Gastrocnemius medialis (tissue), 4 donors: Measurements from ENCODE around the gene SLX4. TPM values are rescaled to one million over a fixed set of nuclear protein-coding genes. Genes with fewer than 3 reads are reported as not detected.

Experiments used
- ATAC-seq, 2 donors: fragments of 150-250 bp; one replicate each; pipeline ENCODE4 v1.9.1; 2016
- DNase-seq, 2 donors: peaks; one replicate each; pipeline ENCODE4 v3.0.0-alpha.2; 2019
- H3K27ac ChIP-seq, 4 donors: fragments of 200-600 bp; sonication (generic); 1 replicate in 1 of 4; 2 replicates in 3 of 4; pipeline ENCODE4 v1.5.1; 2016 to 2018; ENCODE audit warnings: mild to moderate bottlenecking in 2 of 4, moderate library complexity in 1 of 4
- H3K27me3 ChIP-seq, 3 donors: fragments of 200-600 bp; sonication (generic) in 2 of 3; 1 replicate in 1 of 3; 2 replicates in 2 of 3; pipeline versions ENCODE4 v1.5.1 to v1.6.0; 2016 to 2019; ENCODE audit warnings: mild to moderate bottlenecking in 1 of 3, moderate library complexity in 1 of 3
- H3K36me3 ChIP-seq, 2 donors: fragments of 200-600 bp; sonication (generic) in 1 of 2; one replicate each; pipeline ENCODE4 v1.5.1; 2017 to 2018
- H3K4me1 ChIP-seq, 2 donors: fragments of 200-600 bp; sonication (generic) in 1 of 2; one replicate each; pipeline ENCODE4 v1.5.1; 2016 to 2017; ENCODE audit warnings: mild to moderate bottlenecking in 2 of 2
- H3K4me3 ChIP-seq, 4 donors: fragments of 200-600 bp; sonication (generic) in 3 of 4; 1 replicate in 1 of 4; 2 replicates in 3 of 4; pipeline ENCODE4 v1.5.1; 2016 to 2019; ENCODE audit warnings: mild to moderate bottlenecking in 2 of 4
- H3K9me3 ChIP-seq, 3 donors: fragments of 200-600 bp; sonication (generic) in 2 of 3; 1 replicate in 1 of 3; 2 replicates in 2 of 3; pipeline ENCODE4 v1.5.1; 2016 to 2019
- CTCF ChIP-seq, 5 experiments: fragments of 450-650 bp in 3 of 5; fragments of 200-600 bp in 2 of 5; sonication (generic) in 2 of 5; IDR thresholded peaks in 4 of 5; conservative IDR thresholded peaks in 1 of 5; 1 replicate in 4 of 5; 2 replicates in 1 of 5; pipeline ENCODE4 v1.5.1; 2016 to 2019; ENCODE audit warnings: antibody characterized with exemption in 5 of 5, mild to moderate bottlenecking in 3 of 5, moderate library complexity in 3 of 5
- POLR2A ChIP-seq, 2 donors: fragments of 450-650 bp; IDR thresholded peaks; one replicate each; pipeline ENCODE4 v1.6.1; 2017; ENCODE audit warnings: antibody characterized with exemption in 2 of 2, mild to moderate bottlenecking in 2 of 2, moderate library complexity in 2 of 2
- in situ Hi-C, 4 donors: fragments of 200-750 bp; cut with MboI; loops; one replicate each; pipeline versions ENCODE4 v1.15.0 to v1.8.0; 2017; ENCODE audit warnings: low sequenced_read_pairs in 4 of 4
- intact Hi-C: fragments of 100-400 bp; cut with DNase I; formaldehyde crosslinking; loops from one replicate; pipeline ENCODE4 v1.15.1; 2023; ENCODE audit warnings: low total_unique reads
- total RNA-seq, 4 donors: library from RNA; depleted of rRNA; stranded (reverse); fragments of >200 nt; gene quantifications; one replicate each; pipeline versions ENCODE4 v1.1.0 to v1.2.3, GENCODE V29; 2016

Gene SLX4
- total RNA-seq, 4 donors from 2014 or later = 1.8 to 3.6 (median 2.8) TPM

- Histone ChIP-seq H3K27ac (no peak overlapping the region), H3K4me3 (no peak overlapping the region), H3K36me3 (peaks cover 0 to 26% of the 10 kb centered on the region in 2 donors), H3K4me1 (no peaks in the 10 kb centered on the region), H3K9me3 (no peaks in the 10 kb centered on the region), H3K27me3 (no peaks in the 10 kb centered on the region)
- DNase-seq (no peak), ATAC-seq (no peak)
- TF ChIP-seq CTCF (IDR thresholded peaks at IDR 0.05 in 4 of 5, conservative IDR thresholded peaks at IDR 0.05 in 1 of 5) (no peak), POLR2A (IDR thresholded peaks at IDR 0.05) (no peak)
- in situ Hi-C loops = no loop called here
- intact Hi-C loops = no loop called here
Observed at GRCh38 chr16:3584412-3584811, 27.0 kb downstream of the SLX4 start.

- Histone ChIP-seq H3K4me1 (no peaks in the 10 kb centered on the region), H3K4me3 (no peak overlapping the region), H3K27ac (no peak overlapping the region), H3K36me3 (peaks cover 0 to 21% of the 10 kb centered on the region in 2 donors), H3K27me3 (no peaks in the 10 kb centered on the region), H3K9me3 (no peaks in the 10 kb centered on the region)
- in situ Hi-C loops (no loop called here), intact Hi-C loops (no loop called here)
- TF ChIP-seq CTCF (IDR thresholded peaks at IDR 0.05 in 4 of 5, conservative IDR thresholded peaks at IDR 0.05 in 1 of 5) (no peak), POLR2A (IDR thresholded peaks at IDR 0.05) (no peak)
- no peak for DNase-seq
- no peak for ATAC-seq
Observed at GRCh38 chr16:3583303-3584038, 27.9 kb downstream of the SLX4 start.

GRCh38 chr16:3582276-3583165, 28.9 kb downstream of the SLX4 start:
- Histone ChIP-seq H3K9me3 (no peaks in the 10 kb centered on the region), H3K4me3 (no peak overlapping the region), H3K4me1 (no peaks in the 10 kb centered on the region), H3K27ac (no peak overlapping the region), H3K36me3 (peaks cover 0 to 21% of the 10 kb centered on the region in 2 donors), H3K27me3 (peaks cover 0 to 2% (median 0%) of the 10 kb centered on the region in 3 donors)
- in situ Hi-C loops = no loop called here
- DNase-seq = no peak
- intact Hi-C loops = no loop called here
- ATAC-seq = no peak
- no peak for TF ChIP-seq CTCF (IDR thresholded peaks at IDR 0.05 in 4 of 5, conservative IDR thresholded peaks at IDR 0.05 in 1 of 5)
- TF ChIP-seq POLR2A (IDR thresholded peaks at IDR 0.05) = no peak

GRCh38 chr16:3581392-3581791, 30.0 kb downstream of the SLX4 start:
- Histone ChIP-seq H3K36me3 (peaks cover 0 to 21% of the 10 kb centered on the region in 2 donors), H3K4me1 (no peaks in the 10 kb centered on the region), H3K27ac (no peak overlapping the region), H3K9me3 (no peaks in the 10 kb centered on the region), H3K27me3 (peaks cover 0 to 2% (median 0%) of the 10 kb centered on the region in 3 donors), H3K4me3 (no peak overlapping the region)
- in situ Hi-C loops (no loop called here), intact Hi-C loops (no loop called here)
- no peak for TF ChIP-seq POLR2A (IDR thresholded peaks at IDR 0.05)
- no peak for TF ChIP-seq CTCF (IDR thresholded peaks at IDR 0.05 in 4 of 5, conservative IDR thresholded peaks at IDR 0.05 in 1 of 5)
- DNase-seq (no peak), ATAC-seq (no peak)
